Breast epithelium (tissue), 4 donors: ENCODE measurements around the gene ALDH1L1. TPM values are rescaled to one million over a fixed set of nuclear protein-coding genes. Genes with fewer than 3 reads are reported as not detected.

ENCODE experiments used
- DNase-seq, 2 donors: peaks; one replicate each; pipeline ENCODE4 v3.0.0-alpha.2; 2019; ENCODE audit warnings: low spot score in 2 of 2
- H3K27ac ChIP-seq, 2 donors: fragments of 200-600 bp; sonication (generic) in 1 of 2; one replicate each; pipeline ENCODE4 v1.5.1; 2016 to 2019; ENCODE audit warnings: mild to moderate bottlenecking in 1 of 2
- H3K27me3 ChIP-seq, 2 donors: fragments of 200-600 bp; sonication (generic) in 1 of 2; one replicate each; pipeline versions ENCODE4 v1.5.1 to v1.6.0; 2017 to 2019; ENCODE audit warnings: control low read depth in 1 of 2, mild to moderate bottlenecking in 1 of 2
- H3K36me3 ChIP-seq: fragments of 200-600 bp; one replicate; pipeline ENCODE4 v1.5.1; 2019
- H3K4me1 ChIP-seq, 2 donors: fragments of 200-600 bp; sonication (generic); one replicate each; pipeline ENCODE4 v1.5.1; 2016 to 2019; ENCODE audit warnings: control low read depth in 1 of 2
- H3K4me3 ChIP-seq, 3 donors: fragments of 200-600 bp; sonication (generic); 1 replicate in 2 of 3; 2 replicates in 1 of 3; pipeline ENCODE4 v1.5.1; 2016 to 2019; ENCODE audit warnings: mild to moderate bottlenecking in 3 of 3, moderate library complexity in 2 of 3
- H3K9me3 ChIP-seq, 2 donors: fragments of 200-600 bp; sonication (generic) in 1 of 2; one replicate each; pipeline ENCODE4 v1.5.1; 2016 to 2019; ENCODE audit warnings: control low read depth in 1 of 2
- CTCF ChIP-seq, 3 donors: fragments of 450-650 bp; IDR thresholded peaks; one replicate each; pipeline ENCODE4 v1.5.1; 2016 to 2017; ENCODE audit warnings: antibody characterized with exemption in 3 of 3, mild to moderate bottlenecking in 3 of 3, moderate library complexity in 3 of 3
- POLR2A ChIP-seq: fragments of 450-650 bp; IDR thresholded peaks from one replicate; pipeline ENCODE4 v1.6.1; 2016; ENCODE audit warnings: antibody characterized with exemption, mild to moderate bottlenecking, moderate library complexity
- POLR2AphosphoS5 ChIP-seq, 3 donors: sonication (generic); formaldehyde crosslinking; IDR thresholded peaks; one replicate each; pipeline ENCODE4 v1.6.1; 2017; ENCODE audit warnings: antibody characterized with exemption in 3 of 3
- intact Hi-C: fragments of 100-400 bp; cut with DNase I; formaldehyde crosslinking; loops from one replicate; pipeline ENCODE4 v1.15.1; 2023; ENCODE audit warnings: low total_unique reads
- total RNA-seq, 3 donors: library from RNA; depleted of rRNA; stranded (reverse); fragments of >200 nt; gene quantifications; one replicate each; pipeline ENCODE4 v1.1.0, GENCODE V29; 2016

Gene ALDH1L1
- total RNA-seq, 3 donors from 2014 or later, result 10.8 to 88.3 (median 29.0) TPM

- H3K4me1 ChIP-seq, result no peaks in the 10 kb centered on the region
- H3K9me3 ChIP-seq, result no peaks in the 10 kb centered on the region
- H3K36me3 ChIP-seq, result no peaks in the 10 kb centered on the region
- H3K27ac ChIP-seq, result no peak overlapping the region
- intact Hi-C loops, result loop anchor here (10.0 kb wide), 1 partner anchor 1803 kb away; no protein-coding TSS in a partner anchor
- TF ChIP-seq POLR2AphosphoS5 (IDR thresholded peaks at IDR 0.05) (no peak), CTCF (IDR thresholded peaks at IDR 0.05) (no peak), POLR2A (no peak)
- no peaks in the 10 kb centered on the region for H3K27me3 ChIP-seq
- no peak overlapping the region for H3K4me3 ChIP-seq
- no peak for DNase-seq
These were observed 12.8 kb downstream of the ALDH1L1 start for GRCh38 chr3:126167566-126167965.

- no peak for DNase-seq
- Histone ChIP-seq H3K27me3 (no peaks in the 10 kb centered on the region), H3K27ac (no peak overlapping the region), H3K36me3 (no peaks in the 10 kb centered on the region), H3K9me3 (no peaks in the 10 kb centered on the region), H3K4me3 (no peak overlapping the region), H3K4me1 (no peaks in the 10 kb centered on the region)
- intact Hi-C loops, result loop anchor here (10.0 kb wide), 1 partner anchor 1801 kb away; no protein-coding TSS in a partner anchor
- no peak for TF ChIP-seq CTCF (IDR thresholded peaks at IDR 0.05)
- no peak for TF ChIP-seq POLR2AphosphoS5 (IDR thresholded peaks at IDR 0.05)
- TF ChIP-seq POLR2A, result no peak
These were observed 14.4 kb downstream of the ALDH1L1 start for GRCh38 chr3:126166009-126166408.

DNA sequence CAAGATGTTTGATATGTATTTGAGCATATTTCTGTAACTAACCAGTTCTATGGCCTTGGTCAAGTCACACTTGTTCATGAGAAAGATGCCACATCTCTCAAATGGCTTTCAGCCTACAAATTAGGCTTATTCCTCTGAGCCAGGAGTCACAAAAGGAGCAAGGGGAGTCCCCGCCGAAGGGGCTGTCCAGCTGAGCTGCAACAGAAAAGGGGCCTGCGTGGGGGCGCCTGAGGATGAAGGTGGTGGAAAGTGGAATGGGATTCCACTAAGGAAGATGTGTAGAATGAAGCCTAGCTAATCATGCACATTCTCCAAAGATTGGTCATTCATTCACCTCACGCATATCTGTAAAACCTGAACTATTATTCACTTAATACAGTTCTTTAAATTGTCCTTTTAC, 19.1 kb downstream of the ALDH1L1 start:
- TF ChIP-seq CTCF (IDR thresholded peaks at IDR 0.05), result no peak
- no peak for TF ChIP-seq POLR2A
- TF ChIP-seq POLR2AphosphoS5 (IDR thresholded peaks at IDR 0.05), result no peak

GRCh38 chr3:126160243-126161210, 19.9 kb downstream of the ALDH1L1 start:
- TF ChIP-seq POLR2A, result no peak
- TF ChIP-seq POLR2AphosphoS5 (IDR thresholded peaks at IDR 0.05), result no peak
- no peak for TF ChIP-seq CTCF (IDR thresholded peaks at IDR 0.05)
- no peak for DNase-seq
- Histone ChIP-seq H3K9me3 (no peaks in the 10 kb centered on the region), H3K36me3 (no peaks in the 10 kb centered on the region), H3K4me1 (no peaks in the 10 kb centered on the region), H3K27ac (no peak overlapping the region), H3K4me3 (no peak overlapping the region), H3K27me3 (no peaks in the 10 kb centered on the region)
- intact Hi-C loops, result loop anchor here (10.0 kb wide), 1 partner anchor 1796 kb away; no protein-coding TSS in a partner anchor

More for the DNA sequence above, 19.1 kb downstream of the ALDH1L1 start:
- H3K27me3 ChIP-seq, result no peaks in the 10 kb centered on the region
- no peaks in the 10 kb centered on the region for H3K9me3 ChIP-seq
- no peak overlapping the region for H3K4me3 ChIP-seq
- no peak overlapping the region for H3K27ac ChIP-seq
- no peak for DNase-seq
- no peaks in the 10 kb centered on the region for H3K36me3 ChIP-seq
- intact Hi-C loops, result loop anchor here (10.0 kb wide), 1 partner anchor 1797 kb away; no protein-coding TSS in a partner anchor
- no peaks in the 10 kb centered on the region for H3K4me1 ChIP-seq

GRCh38 chr3:126159476-126159875, 20.9 kb downstream of the ALDH1L1 start:
- intact Hi-C loops, result no loop called here
- no peak overlapping the region for H3K27ac ChIP-seq
- H3K36me3 ChIP-seq, result no peaks in the 10 kb centered on the region
- no peak for TF ChIP-seq POLR2AphosphoS5 (IDR thresholded peaks at IDR 0.05)
- no peak for TF ChIP-seq POLR2A
- no peak for TF ChIP-seq CTCF (IDR thresholded peaks at IDR 0.05)
- no peaks in the 10 kb centered on the region for H3K9me3 ChIP-seq
- DNase-seq, result no peak
- H3K27me3 ChIP-seq, result no peaks in the 10 kb centered on the region
- no peaks in the 10 kb centered on the region for H3K4me1 ChIP-seq
- H3K4me3 ChIP-seq, result no peak overlapping the region
